NCI-H1417 treated with DMSO at 0.1 percent for 48 hours (cell line): ENCODE results near the gene CLDN25.

Experiments used
- DNase-seq: peaks from one replicate; lab custom pipeline; 2025; lab: John Stamatoyannopoulos, UW

The CLDN25 gene

DNA sequence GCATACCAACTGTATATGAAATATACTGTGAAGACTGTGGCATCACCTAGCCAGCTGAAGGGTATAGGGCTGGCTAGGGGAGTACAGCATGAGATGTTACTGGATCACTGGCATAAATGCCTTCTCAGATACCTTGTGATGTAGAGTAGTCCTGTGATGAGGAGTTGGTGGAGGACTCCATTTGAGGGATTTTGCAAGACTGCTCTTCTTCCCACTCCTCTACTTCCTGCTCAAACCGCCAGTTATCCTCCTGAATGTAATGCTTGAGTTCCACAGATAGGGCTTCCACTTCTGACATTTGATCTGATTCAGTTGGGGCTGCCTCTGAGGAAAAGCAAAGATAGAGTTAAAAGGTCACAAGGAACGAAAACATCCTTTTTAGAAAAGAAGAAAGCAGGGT, 29.3 kb downstream of the CLDN25 start:
- no peak for DNase-seq

DNA sequence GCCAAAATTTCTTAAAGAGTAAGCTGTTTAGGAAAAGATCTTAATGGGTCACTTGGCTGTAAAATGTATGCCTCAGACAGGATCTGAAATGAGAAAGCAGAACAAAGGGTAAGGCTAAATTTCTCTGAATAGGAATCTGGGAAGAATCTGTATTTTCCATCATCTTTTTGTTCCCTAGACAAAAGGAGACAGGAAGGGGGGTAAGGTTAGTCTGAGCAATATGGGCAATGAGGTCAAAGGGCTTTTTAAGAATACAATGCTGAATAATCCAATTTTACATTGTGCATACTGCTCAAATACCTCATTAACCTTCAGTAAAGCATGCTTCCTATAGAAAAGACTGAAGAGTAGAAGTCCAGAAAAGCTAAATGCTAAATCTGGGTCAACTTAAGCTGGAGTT, 34.6 kb downstream of the CLDN25 start:
- no peak for DNase-seq

DNA sequence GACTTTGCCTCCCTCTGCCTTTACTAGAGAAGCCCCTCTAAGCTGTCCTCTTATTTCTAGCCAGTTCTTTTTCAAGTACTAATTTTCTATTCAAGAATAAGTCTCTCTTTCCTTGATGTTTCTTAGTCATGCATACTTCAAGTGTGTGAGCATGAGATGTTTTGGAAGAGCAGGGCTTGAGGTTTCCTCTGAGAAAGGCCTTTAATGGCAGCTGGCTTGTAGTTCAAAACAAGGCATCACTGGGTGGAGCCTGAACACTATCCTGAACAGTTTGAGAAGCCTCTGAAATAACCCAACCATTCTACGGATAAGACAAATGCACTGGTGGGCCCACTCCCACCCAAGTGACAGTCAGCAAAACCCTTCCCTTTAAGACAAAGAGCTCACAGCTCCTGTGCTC, 37.6 kb downstream of the CLDN25 start:
- no peak for DNase-seq

- DNase-seq: no peak
These were observed 38.0 kb downstream of the CLDN25 start for GRCh38 chr11:113817626-113818025.

DNA sequence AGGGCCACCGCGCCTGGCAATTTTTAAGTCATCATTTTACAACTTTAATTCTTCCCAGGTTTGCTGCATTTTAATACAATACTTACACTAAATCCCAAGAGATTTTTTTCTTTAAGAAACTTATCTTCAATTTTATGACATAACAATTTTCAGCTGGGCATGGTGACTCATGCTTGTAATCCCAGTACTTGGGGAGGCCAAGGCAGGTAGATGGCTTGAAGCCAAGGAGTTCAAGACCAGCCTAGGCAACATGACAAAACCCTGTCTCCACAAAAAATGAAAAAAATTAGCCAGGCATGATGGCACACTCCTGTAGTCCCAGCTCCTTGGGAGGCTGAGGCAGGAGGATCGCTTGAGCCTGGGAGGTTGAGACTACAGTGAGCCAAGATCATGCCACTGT, 38.8 kb downstream of the CLDN25 start:
- no peak for DNase-seq

DNA sequence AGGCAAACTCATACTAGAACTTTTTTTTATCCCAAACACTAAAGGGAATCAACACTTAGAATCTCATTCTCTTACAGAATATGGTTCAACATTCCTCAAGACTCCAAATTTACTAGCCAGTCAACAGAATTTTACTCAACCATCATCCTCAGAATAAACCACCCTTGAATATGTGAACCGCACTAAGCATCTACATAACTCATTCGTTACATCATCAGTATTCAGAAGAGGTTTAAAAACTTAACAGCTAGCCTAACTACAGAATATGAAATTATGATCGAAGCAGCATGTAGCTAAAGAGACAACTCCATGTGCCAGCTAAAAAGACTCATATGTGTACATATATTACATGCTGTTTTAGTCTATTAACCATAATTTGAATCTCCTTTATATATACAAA, 47.9 kb downstream of the CLDN25 start:
- DNase-seq: no peak

DNA sequence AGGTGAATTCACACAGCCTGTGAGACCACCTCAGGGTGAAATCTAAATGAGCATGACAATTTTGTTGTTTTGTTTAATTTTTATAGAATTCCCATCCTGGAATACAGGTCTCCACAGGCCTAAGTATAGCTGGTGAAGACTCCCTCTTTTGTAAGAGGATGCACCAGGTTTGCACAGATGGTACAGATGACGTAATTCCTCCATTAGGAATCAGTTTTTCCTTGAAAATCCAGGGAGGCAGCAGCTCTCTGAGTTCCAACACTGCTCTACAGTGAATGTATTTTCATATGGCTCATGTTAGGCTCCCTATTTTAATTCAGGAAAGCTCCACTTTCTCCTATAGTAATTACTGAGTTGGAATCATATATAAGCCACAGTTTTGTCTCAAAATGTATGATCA, 48.6 kb downstream of the CLDN25 start:
- DNase-seq: no peak

- DNase-seq: no peak
These were observed 50.2 kb downstream of the CLDN25 start for GRCh38 chr11:113829751-113830150.
